GM18526 (cell line): ENCODE results near the gene EEF1AKMT4.

ENCODE experiments used
- POLR2A ChIP-seq: IDR thresholded peaks from 3 replicates; pipeline ENCODE4 v1.6.1; 2011; ENCODE audit not compliant: insufficient read length; ENCODE audit errors: extremely low read depth

EEF1AKMT4 gene

DNA sequence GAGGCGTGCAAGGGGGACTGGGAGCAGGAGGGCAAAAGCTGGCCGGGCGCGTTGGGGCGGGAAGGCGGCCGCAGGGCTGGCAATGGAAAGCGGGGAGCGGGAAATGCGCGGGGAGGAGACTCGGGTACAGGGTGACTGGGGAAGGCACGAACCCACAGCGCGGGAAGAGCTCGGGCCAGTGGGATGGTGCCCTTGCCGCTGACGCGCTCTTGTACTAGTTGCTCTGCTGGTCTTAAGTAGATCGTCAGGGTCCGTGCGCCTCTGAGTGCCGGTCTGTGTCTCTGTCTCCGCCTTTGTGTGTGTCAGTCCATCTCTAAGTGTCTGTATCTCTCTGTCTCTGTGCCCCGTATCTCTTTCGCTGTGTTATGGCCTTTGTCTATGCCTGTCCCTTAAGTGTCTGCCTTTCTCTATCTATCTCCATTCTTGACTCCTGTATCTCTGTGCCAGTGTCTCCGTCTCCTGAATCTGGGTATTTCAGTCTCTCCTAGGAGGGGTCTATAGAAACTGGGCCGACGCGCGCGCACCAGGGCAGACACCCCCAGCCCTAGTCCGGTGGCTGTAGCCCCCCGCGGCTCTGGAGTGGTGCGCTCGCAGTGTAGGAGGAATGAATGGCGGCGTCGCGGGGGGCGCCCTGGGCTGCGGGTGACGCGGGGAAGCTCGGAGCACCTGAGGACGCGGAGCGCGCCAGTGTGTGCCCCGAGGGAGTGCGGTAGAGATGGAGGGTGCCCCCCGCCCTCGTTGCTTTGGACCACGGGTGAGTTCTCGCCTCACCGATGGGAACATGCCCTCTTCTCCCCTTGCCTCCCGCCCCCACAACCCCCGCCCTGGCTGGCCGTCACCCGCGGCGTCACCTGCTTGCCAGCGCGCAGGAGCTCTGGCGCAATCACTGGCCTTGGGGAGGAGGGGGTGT, 12.6 kb downstream of the EEF1AKMT4 start:
- no peak for TF ChIP-seq POLR2A

- no peak for TF ChIP-seq POLR2A
Measured at GRCh38 chr3:184262764-184263179, 13.3 kb downstream of the EEF1AKMT4 start.

- no peak for TF ChIP-seq POLR2A
Measured at GRCh38 chr3:184272269-184272668, 22.8 kb downstream of the EEF1AKMT4 start.

- TF ChIP-seq POLR2A = no peak
Measured at GRCh38 chr3:184275381-184275701, 25.9 kb downstream of the EEF1AKMT4 start.

- TF ChIP-seq POLR2A = no peak
Measured at GRCh38 chr3:184275961-184276910, 26.8 kb downstream of the EEF1AKMT4 start, which contains the start of gene ECE2. TSS of gene ECE2 (plus strand) at chr3:184276022. CDS start at chr3:184276154, 132 bp downstream.

GRCh38 chr3:184277366-184277765, 27.9 kb downstream of the EEF1AKMT4 start:
- no peak for TF ChIP-seq POLR2A

- no peak for TF ChIP-seq POLR2A
Measured at GRCh38 chr3:184282941-184283340, 33.5 kb downstream of the EEF1AKMT4 start.

DNA sequence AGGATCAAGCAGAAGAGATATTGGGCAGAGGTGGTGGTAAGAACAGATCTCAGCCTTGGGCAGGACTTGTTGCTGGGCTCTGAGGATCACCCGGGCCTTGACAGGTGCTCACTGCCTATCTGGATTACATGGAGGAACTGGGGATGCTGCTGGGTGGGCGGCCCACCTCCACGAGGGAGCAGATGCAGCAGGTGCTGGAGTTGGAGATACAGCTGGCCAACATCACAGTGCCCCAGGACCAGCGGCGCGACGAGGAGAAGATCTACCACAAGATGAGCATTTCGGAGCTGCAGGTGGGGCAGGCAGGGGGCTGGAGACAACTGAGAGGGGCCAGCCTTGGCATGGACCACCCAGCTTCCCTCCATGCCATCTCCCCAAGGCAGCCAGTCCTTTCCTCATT, 34.2 kb downstream of the EEF1AKMT4 start:
- no peak for TF ChIP-seq POLR2A

DNA sequence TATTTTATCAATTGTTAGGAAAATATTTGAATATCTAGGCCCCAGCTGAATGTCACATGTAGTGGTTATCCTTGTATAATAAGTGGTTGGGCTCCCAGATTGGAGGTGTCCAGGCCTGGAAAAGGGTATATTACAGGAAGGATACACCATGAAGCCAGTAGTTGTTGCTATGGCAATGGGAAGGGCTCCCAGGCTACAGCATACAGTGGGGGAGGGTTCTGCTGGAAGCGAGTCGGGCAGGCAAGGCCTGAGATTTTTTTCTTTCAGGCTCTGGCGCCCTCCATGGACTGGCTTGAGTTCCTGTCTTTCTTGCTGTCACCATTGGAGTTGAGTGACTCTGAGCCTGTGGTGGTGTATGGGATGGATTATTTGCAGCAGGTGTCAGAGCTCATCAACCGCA, 35.2 kb downstream of the EEF1AKMT4 start:
- TF ChIP-seq POLR2A = no peak

DNA sequence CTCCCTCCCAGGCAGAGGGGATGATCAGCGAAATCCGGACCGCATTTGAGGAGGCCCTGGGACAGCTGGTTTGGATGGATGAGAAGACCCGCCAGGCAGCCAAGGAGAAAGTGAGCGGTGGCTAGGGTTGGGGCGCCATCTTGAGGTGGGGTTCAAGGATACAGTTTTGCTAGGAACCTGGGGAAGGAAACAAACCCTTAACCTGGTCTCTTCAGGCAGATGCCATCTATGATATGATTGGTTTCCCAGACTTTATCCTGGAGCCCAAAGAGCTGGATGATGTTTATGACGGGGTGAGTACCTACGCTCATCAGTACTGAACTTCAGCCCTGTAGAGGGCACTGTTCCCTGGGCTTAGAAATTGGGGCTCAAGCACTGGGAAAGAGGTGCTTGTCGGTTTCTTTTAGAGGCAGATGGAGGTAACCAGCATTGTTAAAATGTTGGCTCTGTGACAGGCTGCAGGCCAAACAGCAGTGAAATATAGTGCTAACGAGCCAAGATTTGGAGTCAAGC, 40.0 kb downstream of the EEF1AKMT4 start:
- no peak for TF ChIP-seq POLR2A

GRCh38 chr3:184290331-184290730, 40.9 kb downstream of the EEF1AKMT4 start:
- no peak for TF ChIP-seq POLR2A

- no peak for TF ChIP-seq POLR2A
Measured at GRCh38 chr3:184291044-184291737, 41.7 kb downstream of the EEF1AKMT4 start.

- no peak for TF ChIP-seq POLR2A
Measured at GRCh38 chr3:184291738-184292445, 42.4 kb downstream of the EEF1AKMT4 start.

GRCh38 chr3:184295771-184296170, 46.3 kb downstream of the EEF1AKMT4 start:
- no peak for TF ChIP-seq POLR2A

DNA sequence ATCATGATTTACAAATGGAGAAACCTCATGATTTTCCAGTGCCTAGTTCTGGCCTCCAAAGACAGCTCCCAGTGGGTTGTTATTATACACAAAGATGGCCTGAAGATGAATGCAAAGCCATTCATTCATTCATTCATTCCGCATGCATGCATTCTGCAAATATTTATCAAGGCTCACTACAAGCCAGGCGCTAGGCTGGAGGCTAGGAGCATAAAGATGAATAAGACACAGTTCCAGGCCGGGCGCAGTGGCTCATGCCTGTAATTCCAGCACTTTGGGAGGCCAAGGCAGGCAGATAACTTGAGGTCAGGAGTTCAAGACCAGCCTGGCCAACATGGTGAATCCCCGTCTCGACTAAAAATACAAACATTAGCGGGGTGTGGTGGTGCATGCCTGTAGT, 47.1 kb downstream of the EEF1AKMT4 start:
- TF ChIP-seq POLR2A = no peak
